NCI-H82 treated with DMSO at 0.1 percent for 48 hours (cell line): Measurements from ENCODE around the gene ZNF43.
A peak's percentile ranks its signal among the peaks of the same experiment; 100 is the strongest.
"Not testable (repeated sequence)": the region's sequence is repeated elsewhere in the genome, so short reads cannot be mapped to it uniquely, and the experiment has no call there.

ENCODE experiments used
- DNase-seq: peaks from one replicate; lab custom pipeline; 2025; ENCODE audit not compliant: unreplicated experiment; lab: John Stamatoyannopoulos, UW

The ZNF43 gene

DNA sequence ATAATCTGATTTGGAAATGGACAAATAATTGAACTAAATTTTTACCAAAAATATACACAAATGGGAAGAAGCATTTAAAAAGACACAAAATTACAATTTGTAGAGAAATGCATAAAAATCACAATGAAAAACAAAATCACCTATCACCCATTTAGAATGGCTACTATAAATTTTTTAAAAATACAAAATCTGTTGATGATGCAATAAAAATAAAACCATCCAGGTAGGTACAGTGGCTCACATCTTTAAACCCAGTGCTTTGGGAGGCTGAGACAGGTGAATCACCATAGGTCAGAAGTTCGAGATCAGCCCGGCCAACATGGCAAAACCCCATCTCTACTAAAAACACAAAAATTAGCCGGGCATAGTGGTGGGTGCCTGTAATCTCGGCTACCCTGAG lies 23.5 kb downstream of the ZNF43 start:
- DNase-seq: no peak

DNA sequence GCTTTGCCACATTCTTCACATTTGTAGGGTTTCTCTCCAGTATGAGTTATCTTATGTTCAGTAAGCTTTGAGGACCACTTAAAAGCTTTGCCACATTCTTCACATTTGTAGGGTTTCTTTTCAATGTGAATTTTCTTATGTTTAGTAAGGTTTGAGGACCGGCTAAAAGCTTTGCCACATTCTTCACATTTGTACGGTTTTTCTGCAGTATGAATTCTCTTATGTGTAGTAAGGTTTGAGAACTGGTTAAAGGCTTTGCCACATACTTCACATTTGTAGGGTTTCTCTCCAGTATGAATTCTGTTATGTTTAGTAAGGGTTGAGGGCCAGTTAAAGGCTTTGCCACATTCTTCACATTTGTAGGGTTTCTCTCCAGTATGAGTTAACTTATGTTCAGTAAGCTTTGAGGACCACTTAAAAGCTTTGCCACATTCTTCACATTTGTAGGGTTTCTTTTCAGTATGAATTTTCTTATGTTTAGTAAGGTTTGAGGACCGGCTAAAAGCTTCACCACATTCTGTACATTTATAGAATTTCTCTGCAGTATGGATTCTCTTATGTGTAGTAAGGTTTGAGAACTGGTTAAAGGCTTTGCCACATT lies 27.5 kb downstream of the ZNF43 start:
- not testable (repeated sequence) for DNase-seq

- no peak for DNase-seq
Measured at GRCh38 chr19:21789466-21790085, 46.4 kb downstream of the ZNF43 start.

GRCh38 chr19:21786936-21787335 lies 49.0 kb downstream of the ZNF43 start:
- no peak for DNase-seq

GRCh38 chr19:21775792-21776191 lies 60.2 kb downstream of the ZNF43 start:
- not testable (repeated sequence) for DNase-seq

DNA sequence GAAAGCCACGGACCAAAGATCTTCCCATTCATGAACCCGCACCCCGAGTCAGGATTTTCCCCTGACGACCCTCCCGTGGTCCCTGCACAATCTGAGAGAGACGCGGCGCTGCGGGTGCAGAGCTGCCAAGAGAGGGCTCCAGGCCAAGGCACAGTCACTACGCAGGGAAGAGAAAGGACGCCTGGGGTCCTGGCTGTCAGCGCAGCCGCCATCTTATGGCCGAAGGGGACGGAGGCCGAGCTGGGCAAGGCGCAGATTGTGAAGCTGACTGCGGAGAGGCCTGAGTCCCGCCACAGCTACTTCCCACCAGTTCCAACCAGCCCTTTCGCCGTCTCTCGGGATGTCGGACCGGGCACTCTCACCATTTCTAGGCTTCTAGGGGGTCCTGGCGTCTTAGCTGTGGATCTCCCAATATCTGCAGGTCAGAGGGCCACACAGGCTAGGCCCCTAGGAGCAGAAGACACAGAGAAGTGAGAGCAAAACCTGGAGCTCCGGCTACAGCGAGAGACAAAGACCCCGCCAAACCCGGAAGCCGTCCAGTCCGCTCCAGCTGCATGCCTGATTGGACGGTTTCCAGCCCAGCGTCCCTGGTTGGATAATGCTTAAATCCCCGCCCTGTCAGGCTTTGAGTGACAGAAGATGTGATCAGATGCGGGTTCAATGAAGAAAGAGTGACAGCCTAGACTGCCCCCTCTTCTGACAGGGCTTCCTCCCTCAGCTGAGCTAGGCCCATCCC lies 68.7 kb downstream of the ZNF43 start, which contains the start of gene ZNF100:
Gene ZNF100, minus strand, starts transcription at position 515 of the 736 bp plus-strand sequence. Its CDS starts 150 bp downstream, at position 365.
- peak; percentile 86 for DNase-seq

DNA sequence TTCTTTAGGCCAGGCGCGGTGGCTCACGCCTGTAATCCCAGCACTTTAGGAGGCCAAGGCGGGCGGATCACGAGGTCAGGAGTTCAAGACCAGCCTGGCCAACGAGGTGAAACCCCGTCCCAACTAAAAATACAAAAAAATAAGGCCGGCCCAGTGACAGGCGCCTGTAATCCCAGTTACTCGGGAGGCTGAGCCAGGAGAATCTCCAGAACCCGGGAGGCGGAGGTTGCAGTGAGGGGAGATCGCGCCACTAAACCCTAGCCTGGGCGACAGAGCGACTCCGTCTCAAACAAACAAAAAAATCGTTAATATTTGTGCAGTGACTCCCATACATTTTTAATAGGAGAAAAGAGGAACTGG lies 69.3 kb downstream of the ZNF43 start:
- DNase-seq: not testable (repeated sequence)

DNA sequence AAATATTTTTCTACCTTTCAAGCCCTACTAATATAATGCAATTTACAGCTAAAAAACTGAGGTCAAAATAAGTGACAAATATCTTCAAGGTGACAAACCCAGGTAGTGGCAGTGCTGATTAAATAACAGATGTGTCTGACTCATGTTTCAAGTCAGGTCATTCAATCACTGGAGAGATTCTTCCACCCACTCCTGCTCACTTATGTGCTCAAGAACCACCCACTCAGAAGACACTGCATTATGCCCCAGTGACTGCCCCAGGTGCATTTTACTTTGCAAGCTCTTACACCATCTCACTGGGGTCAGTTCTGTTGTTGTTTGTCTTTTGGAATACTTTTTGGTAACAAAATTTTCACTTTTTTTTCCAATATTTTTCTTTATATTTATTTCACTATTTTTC lies 70.8 kb downstream of the ZNF43 start:
- no peak for DNase-seq

- not testable (repeated sequence) for DNase-seq
Measured at GRCh38 chr19:21761547-21761946, 74.4 kb downstream of the ZNF43 start.

DNA sequence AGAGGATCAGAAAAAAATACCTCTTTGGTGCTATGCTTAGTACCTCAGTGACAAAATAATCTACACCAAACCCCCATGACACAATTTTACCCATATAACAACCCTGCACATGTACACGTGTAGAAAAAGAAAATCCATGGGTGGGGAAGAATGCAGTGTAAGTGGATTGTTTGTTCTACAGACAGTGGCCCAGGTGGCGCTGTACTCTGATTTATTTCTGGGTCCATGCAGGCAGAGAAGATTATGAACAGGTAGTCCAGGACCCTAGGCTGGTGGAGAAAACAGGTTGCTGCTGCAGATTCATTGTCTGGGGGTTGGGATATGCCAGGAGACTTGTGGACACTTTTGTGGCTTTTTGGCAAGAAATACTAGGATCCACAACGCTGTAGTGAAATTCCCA lies 77.7 kb downstream of the ZNF43 start:
- DNase-seq: no peak

DNA sequence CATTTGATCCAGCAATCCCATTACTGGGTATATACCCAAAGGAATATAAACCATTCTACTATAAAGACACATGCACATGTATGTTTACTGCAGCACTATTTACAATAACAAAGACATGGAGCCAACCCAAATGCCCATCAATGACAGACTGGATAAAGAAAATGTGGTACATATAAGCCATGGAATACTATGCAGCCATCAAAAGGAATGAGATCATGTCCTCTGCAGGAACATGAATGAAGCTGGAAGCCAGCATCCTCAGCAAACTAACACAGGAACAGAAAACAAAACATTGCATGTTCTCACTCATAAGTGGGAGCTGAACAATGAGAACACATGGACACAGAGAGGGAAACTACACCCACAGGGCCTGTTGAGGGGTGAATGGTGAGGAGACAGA lies 80.4 kb downstream of the ZNF43 start:
- not testable (repeated sequence) for DNase-seq
